Suppressor macrophage (primary cell): ENCODE results near the gene MAGI3.
"Not testable (repeated sequence)": the region's sequence is repeated elsewhere in the genome, so short reads cannot be mapped to it uniquely, and the experiment has no call there.

Experiments used
- DNase-seq, 4 experiments: peaks; one replicate each; pipeline ENCODE4 v3.0.0-alpha.2; 2020 to 2022

Gene MAGI3

GRCh38 chr1:113444857-113445256 is 54.5 kb downstream of the MAGI3 start:
- no peak for DNase-seq

- DNase-seq: no peak
These were observed 61.4 kb downstream of the MAGI3 start for GRCh38 chr1:113451710-113452109.

GRCh38 chr1:113452921-113453770 is 62.8 kb downstream of the MAGI3 start:
- peak; percentile 14 to 51 (median 42) for DNase-seq

GRCh38 chr1:113453771-113454083 is 63.4 kb downstream of the MAGI3 start:
- DNase-seq: no peak

- no peak for DNase-seq
These were observed 65.1 kb downstream of the MAGI3 start for GRCh38 chr1:113455374-113455773.

- DNase-seq: no peak
These were observed 66.7 kb downstream of the MAGI3 start for GRCh38 chr1:113456967-113457366.

- no peak for DNase-seq
These were observed 69.0 kb downstream of the MAGI3 start for GRCh38 chr1:113459279-113459678.

GRCh38 chr1:113467991-113468390 is 77.7 kb downstream of the MAGI3 start:
- DNase-seq: no peak

GRCh38 chr1:113478427-113479195 is 88.3 kb downstream of the MAGI3 start:
- DNase-seq: not testable (repeated sequence)

GRCh38 chr1:113479713-113480676 is 89.7 kb downstream of the MAGI3 start:
- no peak for DNase-seq

- DNase-seq: not testable (repeated sequence)
These were observed 94.8 kb downstream of the MAGI3 start for GRCh38 chr1:113485131-113485530.

- DNase-seq: no peak
These were observed 98.4 kb downstream of the MAGI3 start for GRCh38 chr1:113488576-113489177.

GRCh38 chr1:113490384-113490783 is 100.1 kb downstream of the MAGI3 start:
- DNase-seq: no peak

GRCh38 chr1:113493533-113493932 is 103.2 kb downstream of the MAGI3 start:
- no peak for DNase-seq

GRCh38 chr1:113505357-113505756 is 115.0 kb downstream of the MAGI3 start:
- DNase-seq: no peak

GRCh38 chr1:113507552-113508214 is 117.4 kb downstream of the MAGI3 start:
- DNase-seq: no peak

GRCh38 chr1:113508364-113509164 is 118.2 kb downstream of the MAGI3 start:
- DNase-seq: no peak

- not testable (repeated sequence) for DNase-seq
These were observed 119.5 kb downstream of the MAGI3 start for GRCh38 chr1:113509766-113510165.

GRCh38 chr1:113511269-113511668 is 121.0 kb downstream of the MAGI3 start:
- DNase-seq: no peak

GRCh38 chr1:113515498-113515897 is 125.2 kb downstream of the MAGI3 start:
- no peak for DNase-seq

- DNase-seq: no peak
These were observed 127.0 kb downstream of the MAGI3 start for GRCh38 chr1:113517346-113517745.
